HCT116 (cell line): Measurements from ENCODE around the gene SLC8A1.

Experiments
- EZH2 ChIP-seq: fragments of 200-600 bp; sonication (generic); IDR thresholded peaks from 2 replicates; pipeline ENCODE4 v1.6.1; 2017; ENCODE audit warnings: antibody characterized with exemption, mixed run types
- EZH2phosphoT487 ChIP-seq: fragments of 200-600 bp; IDR thresholded peaks from 2 replicates; pipeline ENCODE4 v1.6.1; 2018; ENCODE audit warnings: antibody characterized with exemption, borderline replicate concordance
- POLR2A ChIP-seq: IDR thresholded peaks from 2 replicates; pipeline ENCODE4 v1.7.0; 2011; ENCODE audit warnings: borderline replicate concordance; ENCODE audit not compliant: insufficient read depth, insufficient read length; ENCODE audit errors: extremely low read depth
- SP1 ChIP-seq: IDR thresholded peaks from 2 replicates; pipeline ENCODE4 v1.6.1; 2012; ENCODE audit warnings: low read depth
- TF ChIP-seq, protein P1 (sequence below), 3 experiments: fragments of 200-600 bp in 1 of 3; sonication (generic) in 1 of 3; IDR thresholded peaks in 2 of 3; conservative IDR thresholded peaks in 1 of 3; 2 replicates each; pipeline ENCODE4 v1.5.1; 2012 to 2017; ENCODE audit warnings: low read depth in 2 of 3, low read length in 2 of 3, antibody characterized with exemption in 1 of 3, borderline replicate concordance in 1 of 3, control low read depth in 1 of 3, mild to moderate bottlenecking in 1 of 3, mixed read lengths in 1 of 3, mixed run types in 1 of 3, moderate library complexity in 1 of 3; ENCODE audit not compliant: insufficient read depth in 1 of 3

DNA sequence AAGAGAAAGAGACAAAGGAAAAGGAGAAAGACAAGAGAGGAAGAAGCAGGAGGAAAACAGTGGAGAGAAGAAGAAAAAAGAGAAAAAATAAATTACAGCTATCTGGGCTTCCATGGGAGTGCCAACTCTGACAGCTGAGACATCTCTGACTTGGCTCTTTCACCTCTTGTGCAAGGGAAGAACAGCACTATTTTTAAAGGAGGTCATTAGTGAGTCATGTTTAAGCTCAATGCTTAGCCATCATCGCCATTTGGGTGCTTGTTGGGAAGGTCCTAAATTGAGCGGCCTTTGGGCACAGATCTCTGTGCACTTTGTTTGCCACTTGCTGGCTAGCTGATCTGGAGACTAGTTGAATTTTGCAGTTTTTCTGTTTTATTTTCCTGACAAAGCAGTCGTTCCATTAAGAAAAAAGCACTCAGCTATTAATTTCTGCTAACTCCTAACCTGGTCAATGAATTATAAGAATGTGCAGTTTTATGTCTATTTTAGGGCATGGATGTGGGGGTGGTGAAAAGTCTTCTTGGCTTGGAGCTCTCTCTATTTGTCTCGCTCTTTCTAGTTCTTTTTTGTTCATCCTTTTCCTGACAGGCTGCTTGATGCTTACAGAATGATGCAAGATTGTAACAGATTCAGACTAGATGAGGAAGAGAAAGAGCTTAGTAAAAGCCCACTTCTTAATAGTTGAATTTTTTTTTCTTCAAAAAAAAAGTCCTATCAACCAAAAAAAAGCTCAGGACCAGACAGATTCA is 231.5 kb downstream of the SLC8A1 start:
- TF ChIP-seq SP1 (no peak), EZH2phosphoT487 (no peak), POLR2A (no peak), EZH2 (no peak)
- TF ChIP-seq, protein P1, sequence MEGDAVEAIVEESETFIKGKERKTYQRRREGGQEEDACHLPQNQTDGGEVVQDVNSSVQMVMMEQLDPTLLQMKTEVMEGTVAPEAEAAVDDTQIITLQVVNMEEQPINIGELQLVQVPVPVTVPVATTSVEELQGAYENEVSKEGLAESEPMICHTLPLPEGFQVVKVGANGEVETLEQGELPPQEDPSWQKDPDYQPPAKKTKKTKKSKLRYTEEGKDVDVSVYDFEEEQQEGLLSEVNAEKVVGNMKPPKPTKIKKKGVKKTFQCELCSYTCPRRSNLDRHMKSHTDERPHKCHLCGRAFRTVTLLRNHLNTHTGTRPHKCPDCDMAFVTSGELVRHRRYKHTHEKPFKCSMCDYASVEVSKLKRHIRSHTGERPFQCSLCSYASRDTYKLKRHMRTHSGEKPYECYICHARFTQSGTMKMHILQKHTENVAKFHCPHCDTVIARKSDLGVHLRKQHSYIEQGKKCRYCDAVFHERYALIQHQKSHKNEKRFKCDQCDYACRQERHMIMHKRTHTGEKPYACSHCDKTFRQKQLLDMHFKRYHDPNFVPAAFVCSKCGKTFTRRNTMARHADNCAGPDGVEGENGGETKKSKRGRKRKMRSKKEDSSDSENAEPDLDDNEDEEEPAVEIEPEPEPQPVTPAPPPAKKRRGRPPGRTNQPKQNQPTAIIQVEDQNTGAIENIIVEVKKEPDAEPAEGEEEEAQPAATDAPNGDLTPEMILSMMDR (IDR thresholded peaks at IDR 0.05 in 2 of 3, conservative IDR thresholded peaks at IDR 0.05 in 1 of 3; ENCODE audit: borderline replicate concordance in 1 of 3, insufficient read depth in 1 of 3, low read depth in 2 of 3, low read length in 2 of 3) = no peak
